Measurements from ENCODE around the gene COA3.

The COA3 gene

DNA sequence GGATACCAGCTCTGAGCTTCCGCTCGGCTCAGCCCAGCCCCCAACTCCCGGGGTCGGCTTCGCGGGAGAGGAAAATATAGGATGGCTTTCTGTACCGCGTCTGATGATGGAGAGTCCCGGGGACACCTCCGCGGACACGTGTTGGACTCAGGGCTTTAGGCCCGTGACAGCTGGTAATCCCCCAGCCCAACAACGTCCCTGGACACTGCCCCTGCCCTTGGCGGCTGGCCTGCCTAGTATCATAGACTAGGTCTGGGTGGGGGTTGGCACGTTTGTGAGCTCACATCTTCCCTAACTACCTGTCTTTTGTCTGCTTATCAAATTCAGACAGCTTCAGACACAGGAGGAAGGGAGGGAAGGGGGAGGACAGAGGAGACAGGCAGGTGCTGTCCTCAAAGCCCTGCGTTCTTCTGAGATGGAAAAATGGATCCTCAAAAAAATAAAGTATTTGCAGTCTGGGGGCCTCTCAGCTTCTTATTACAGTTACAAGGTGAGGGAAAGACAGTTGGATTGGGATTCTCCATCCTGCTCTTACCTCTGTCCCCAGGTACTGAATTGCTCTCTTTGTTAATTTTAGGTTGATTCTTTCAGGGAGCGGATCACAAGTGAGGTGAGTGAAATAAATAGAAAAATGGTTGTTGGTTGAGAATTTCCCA lies 35.4 kb upstream of the COA3 start:
- ChIA-PET CTCF (no interaction called here), POLR2A (ENCODE audit: low non-redundant PET) (interaction anchor here (0.6 to 1.4 kb wide), 2 partner anchors 157 to 165 kb away, joined by 3 to 4 read pairs; partner anchors contain the start of genes PLEKHH3 and RPL27)
- TF ChIP-seq, protein P1, sequence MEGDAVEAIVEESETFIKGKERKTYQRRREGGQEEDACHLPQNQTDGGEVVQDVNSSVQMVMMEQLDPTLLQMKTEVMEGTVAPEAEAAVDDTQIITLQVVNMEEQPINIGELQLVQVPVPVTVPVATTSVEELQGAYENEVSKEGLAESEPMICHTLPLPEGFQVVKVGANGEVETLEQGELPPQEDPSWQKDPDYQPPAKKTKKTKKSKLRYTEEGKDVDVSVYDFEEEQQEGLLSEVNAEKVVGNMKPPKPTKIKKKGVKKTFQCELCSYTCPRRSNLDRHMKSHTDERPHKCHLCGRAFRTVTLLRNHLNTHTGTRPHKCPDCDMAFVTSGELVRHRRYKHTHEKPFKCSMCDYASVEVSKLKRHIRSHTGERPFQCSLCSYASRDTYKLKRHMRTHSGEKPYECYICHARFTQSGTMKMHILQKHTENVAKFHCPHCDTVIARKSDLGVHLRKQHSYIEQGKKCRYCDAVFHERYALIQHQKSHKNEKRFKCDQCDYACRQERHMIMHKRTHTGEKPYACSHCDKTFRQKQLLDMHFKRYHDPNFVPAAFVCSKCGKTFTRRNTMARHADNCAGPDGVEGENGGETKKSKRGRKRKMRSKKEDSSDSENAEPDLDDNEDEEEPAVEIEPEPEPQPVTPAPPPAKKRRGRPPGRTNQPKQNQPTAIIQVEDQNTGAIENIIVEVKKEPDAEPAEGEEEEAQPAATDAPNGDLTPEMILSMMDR (conservative IDR thresholded peaks at IDR 0.05; ENCODE audit: low read depth), result no peak
- no peak for DNase-seq (ENCODE audit: low spot score)
- peak overlapping the region; percentile 80 for H3K27ac ChIP-seq

DNA sequence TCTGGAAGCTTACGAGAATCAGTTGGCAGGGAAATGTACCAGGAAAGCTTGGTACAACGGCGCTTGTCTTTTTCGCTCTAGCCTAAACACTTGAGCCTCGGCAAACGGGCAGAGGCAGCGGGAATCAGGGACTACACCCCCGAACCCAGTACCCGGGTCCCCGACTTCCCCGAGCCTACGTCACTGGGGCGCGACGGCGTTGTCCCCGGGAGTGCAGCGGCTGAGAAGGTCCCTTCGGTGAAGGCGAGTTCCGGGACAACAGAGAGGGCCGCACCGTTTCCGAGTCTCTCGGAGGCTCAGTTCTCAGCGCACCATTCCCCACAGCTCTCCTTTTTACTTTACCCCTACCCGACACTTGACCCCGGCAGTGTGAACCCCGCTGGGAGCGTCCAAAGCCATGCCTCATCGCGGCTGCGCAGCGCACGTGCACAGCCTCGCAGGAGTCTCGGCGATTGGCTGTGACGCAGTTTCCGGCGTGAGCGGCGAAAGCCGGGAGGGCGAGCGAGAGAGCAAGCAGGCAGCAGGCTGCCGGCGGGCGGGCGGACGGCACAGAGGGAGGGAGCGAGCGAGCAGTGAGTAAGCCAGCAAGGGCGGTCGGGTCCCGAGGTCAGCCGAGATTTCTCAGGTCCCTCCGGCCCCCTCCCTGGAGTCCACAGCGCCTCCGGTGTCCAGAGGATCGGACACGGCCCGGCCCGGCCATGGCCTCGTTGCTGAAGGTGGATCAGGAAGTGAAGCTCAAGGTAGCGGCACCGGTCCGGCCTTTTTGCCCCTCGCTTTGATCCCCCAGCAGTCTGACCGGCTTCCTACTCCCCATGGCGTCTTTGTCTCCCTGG lies 34.6 kb upstream of the COA3 start, which contains the start of gene PSME3:
PSME3 (plus strand) TSS at position 464 of the 833 bp plus-strand sequence; CDS start at position 699, 235 bp downstream.
- TF ChIP-seq, protein P1 (conservative IDR thresholded peaks at IDR 0.05; ENCODE audit: low read depth), result no peak
- ChIA-PET CTCF (no interaction called here), POLR2A (ENCODE audit: low non-redundant PET) (interaction anchor here (0.6 to 1.4 kb wide), 2 partner anchors 156 to 165 kb away, joined by 3 to 4 read pairs; partner anchors contain the start of genes PLEKHH3 and RPL27)
- H3K27ac ChIP-seq, result peak within 1 kb of the TSS; percentile 80
- peak; percentile 90 for DNase-seq (ENCODE audit: low spot score)

DNA sequence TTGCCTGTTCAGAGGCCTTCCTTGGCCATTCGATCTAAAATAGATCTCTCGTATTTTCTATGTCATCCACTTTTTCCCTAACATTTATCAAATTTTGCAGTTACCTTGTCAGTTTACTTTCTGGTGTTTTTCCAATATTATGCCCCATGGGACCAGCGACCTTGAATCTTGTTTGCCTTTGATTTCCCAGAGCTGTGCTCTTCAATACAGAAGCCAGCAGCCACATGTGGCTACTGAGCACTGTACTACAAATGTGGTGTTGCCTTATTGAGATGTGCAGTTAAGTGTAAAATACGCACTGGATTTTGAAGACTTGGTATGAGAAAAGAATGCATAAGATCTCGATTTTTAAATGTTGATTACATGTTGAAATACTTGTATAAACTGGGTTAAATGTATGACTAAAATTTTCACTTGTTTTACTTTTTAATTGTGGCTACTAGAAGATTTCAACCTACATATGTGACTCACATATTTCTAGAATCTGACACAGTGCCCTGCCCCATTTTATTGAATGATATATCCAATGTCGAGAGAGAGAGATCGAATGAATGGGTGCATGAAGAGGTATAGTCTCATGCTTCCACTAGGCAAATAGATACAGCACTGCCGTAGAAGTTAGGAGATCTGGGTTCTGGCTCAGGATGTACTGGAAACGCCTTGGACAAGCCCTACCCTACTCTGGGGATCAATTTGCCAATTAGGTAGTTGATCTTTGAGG lies 33.9 kb upstream of the COA3 start:
- TF ChIP-seq, protein P1 (conservative IDR thresholded peaks at IDR 0.05; ENCODE audit: low read depth), result no peak
- POLR2A ChIA-PET (ENCODE audit: low non-redundant PET), result no interaction called here
- CTCF ChIA-PET, result no interaction called here
- H3K27ac ChIP-seq, result peak overlapping the region; percentile 80
- no peak for DNase-seq (ENCODE audit: low spot score)

DNA sequence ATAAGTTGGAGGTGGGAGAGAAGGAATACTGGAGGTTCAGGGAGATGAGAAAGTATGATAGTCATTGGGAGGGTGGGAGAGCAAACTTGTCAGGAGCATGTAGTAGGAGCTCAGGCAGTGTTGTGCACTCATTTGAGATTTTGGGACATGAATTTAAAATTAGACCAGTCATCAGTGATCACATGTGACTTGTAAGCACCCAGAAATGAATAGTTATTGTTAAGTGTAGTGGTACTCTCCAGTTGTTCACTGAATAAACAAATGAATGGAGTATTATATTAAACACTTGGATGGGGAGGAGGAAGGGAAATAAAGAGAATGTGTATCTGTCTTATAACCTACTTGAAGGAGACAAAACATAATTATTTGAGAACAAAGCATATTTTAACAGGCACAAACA lies 32.5 kb upstream of the COA3 start:
- TF ChIP-seq, protein P1 (conservative IDR thresholded peaks at IDR 0.05; ENCODE audit: low read depth), result no peak
- H3K27ac ChIP-seq, result no peak overlapping the region
- DNase-seq (ENCODE audit: low spot score), result no peak
- ChIA-PET CTCF (no interaction called here), POLR2A (ENCODE audit: low non-redundant PET) (no interaction called here)

DNA sequence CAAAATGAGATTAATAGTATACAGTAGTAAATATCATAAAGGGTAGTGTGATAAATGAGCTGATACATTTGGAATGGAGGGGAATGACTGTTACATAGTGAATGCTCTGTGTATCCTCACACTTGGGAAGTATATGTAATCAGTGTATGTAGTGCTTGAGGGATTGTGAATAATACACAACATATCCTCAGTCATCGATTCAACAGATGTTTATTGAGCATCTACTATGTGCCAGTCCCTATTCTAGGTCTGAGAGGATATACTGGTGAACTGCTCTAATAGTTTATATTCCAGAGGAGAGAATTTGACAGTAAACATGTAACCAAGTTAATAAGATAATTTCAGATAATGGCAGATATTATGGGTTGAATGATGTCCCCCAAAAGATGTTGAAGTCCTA lies 29.0 kb upstream of the COA3 start:
- no peak overlapping the region for H3K27ac ChIP-seq
- ChIA-PET CTCF (interaction anchor here (0.5 kb wide), 1 partner anchor 445 kb away, joined by 5 read pairs; no protein-coding TSS in a partner anchor), POLR2A (ENCODE audit: low non-redundant PET) (no interaction called here)
- no peak for DNase-seq (ENCODE audit: low spot score)
- TF ChIP-seq, protein P1 (conservative IDR thresholded peaks at IDR 0.05; ENCODE audit: low read depth), result no peak

DNA sequence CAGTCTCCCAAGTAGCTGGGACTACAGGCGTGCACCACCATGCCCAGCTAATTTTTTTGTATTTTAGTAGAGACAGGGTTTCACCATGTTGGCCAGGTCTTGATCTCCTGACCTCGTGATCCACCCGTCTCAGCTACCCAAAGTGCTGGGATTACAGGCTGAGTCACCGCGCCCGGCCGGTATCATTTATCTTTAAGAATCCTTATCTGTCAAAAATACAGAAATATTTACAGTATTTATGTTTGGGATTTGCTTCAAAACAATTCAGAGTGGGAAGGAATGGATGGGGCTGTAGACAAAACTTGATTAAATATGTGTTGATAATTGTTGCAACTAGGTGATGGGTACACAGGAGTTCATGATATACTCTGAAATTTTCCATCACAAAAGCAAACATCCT lies 22.7 kb upstream of the COA3 start:
- CTCF ChIA-PET, result interaction anchor here (0.7 to 1.2 kb wide), 3 partner anchors 11 to 969 kb away, joined by 3 to 5 read pairs (median 4); partner anchors contain the start of genes CNTD1 and COA3
- POLR2A ChIA-PET (ENCODE audit: low non-redundant PET), result no interaction called here
- DNase-seq (ENCODE audit: low spot score), result no peak
- TF ChIP-seq, protein P1 (conservative IDR thresholded peaks at IDR 0.05; ENCODE audit: low read depth), result no peak
- H3K27ac ChIP-seq, result no peak overlapping the region
